ENCODE measurements around the gene RASSF7.

The RASSF7 gene

GRCh38 chr11:575996-576768 lies 15.4 kb downstream of the RASSF7 start, which contains the start of gene PHRF1 (continued):
- TF ChIP-seq ZNF560 (tag by site-specific recombination; IDR thresholded peaks at IDR 0.05; ENCODE audit: borderline replicate concordance) (no peak), ZNF114 (tag by site-specific recombination; IDR thresholded peaks at IDR 0.05) (no peak), KLF16 (tag by site-specific recombination; IDR thresholded peaks at IDR 0.05) (peak; percentile 89), ZNF837 (tag by site-specific recombination; IDR thresholded peaks at IDR 0.05) (no peak), ZIC2 (tag by site-specific recombination; IDR thresholded peaks at IDR 0.05) (no peak), ZNF600 (tag by site-specific recombination; IDR thresholded peaks at IDR 0.05) (no peak), ZNF23 (tag by site-specific recombination; IDR thresholded peaks at IDR 0.05; ENCODE audit: borderline replicate concordance) (no peak), ZBTB44 (tag by site-specific recombination; IDR thresholded peaks at IDR 0.05) (no peak), ZNF132 (tag by site-specific recombination; IDR thresholded peaks at IDR 0.05; ENCODE audit: borderline replicate concordance) (no peak), KLF10 (tag by site-specific recombination; IDR thresholded peaks at IDR 0.05) (peak; percentile 93), ZNF214 (tag by site-specific recombination; IDR thresholded peaks at IDR 0.05; ENCODE audit: borderline replicate concordance) (no peak), MEIS1 (CRISPR knock-in tag; IDR thresholded peaks at IDR 0.05; ENCODE audit: borderline replicate concordance) (no peak), EGR2 (tag by site-specific recombination; IDR thresholded peaks at IDR 0.05; ENCODE audit: low read depth) (no peak), ZNF549 (tag by site-specific recombination; IDR thresholded peaks at IDR 0.05) (no peak), ZNF26 (tag by site-specific recombination; IDR thresholded peaks at IDR 0.05) (no peak), SP3 (tag by site-specific recombination; IDR thresholded peaks at IDR 0.05) (peak; percentile 89), RBAK (tag by site-specific recombination; IDR thresholded peaks at IDR 0.05) (no peak), ZBTB11 (tag by site-specific recombination; conservative IDR thresholded peaks at IDR 0.05; ENCODE audit: low read depth) (peak; percentile 95), ZNF350 (tag by site-specific recombination; IDR thresholded peaks at IDR 0.05) (no peak), ZXDB (tag by site-specific recombination; IDR thresholded peaks at IDR 0.05) (peak; percentile 76), OVOL3 (tag by site-specific recombination; IDR thresholded peaks at IDR 0.05) (no peak), ZNF433 (tag by site-specific recombination; IDR thresholded peaks at IDR 0.05; ENCODE audit: low read depth) (no peak), ZNF302 (tag by site-specific recombination; IDR thresholded peaks at IDR 0.05; ENCODE audit: low read depth) (no peak), TRIM28 (IDR thresholded peaks at IDR 0.05; ENCODE audit: borderline replicate concordance, low read length) (no peak), ZNF266 (tag by site-specific recombination; IDR thresholded peaks at IDR 0.05; ENCODE audit: low read depth) (no peak), ZNF24 (tag by site-specific recombination; IDR thresholded peaks at IDR 0.05) (peak; percentile 75; the same call in 1 of the 2 replicates), ZNF138 (tag by site-specific recombination; IDR thresholded peaks at IDR 0.05; ENCODE audit: borderline replicate concordance) (no peak), OSR2 (tag by site-specific recombination; IDR thresholded peaks at IDR 0.05) (no peak), PRDM1 (tag by site-specific recombination; IDR thresholded peaks at IDR 0.05) (no peak), ZFHX2 (tag by site-specific recombination; conservative IDR thresholded peaks at IDR 0.05) (no peak; the same call in 1 of the 2 replicates)
- TF ChIP-seq, protein P1, sequence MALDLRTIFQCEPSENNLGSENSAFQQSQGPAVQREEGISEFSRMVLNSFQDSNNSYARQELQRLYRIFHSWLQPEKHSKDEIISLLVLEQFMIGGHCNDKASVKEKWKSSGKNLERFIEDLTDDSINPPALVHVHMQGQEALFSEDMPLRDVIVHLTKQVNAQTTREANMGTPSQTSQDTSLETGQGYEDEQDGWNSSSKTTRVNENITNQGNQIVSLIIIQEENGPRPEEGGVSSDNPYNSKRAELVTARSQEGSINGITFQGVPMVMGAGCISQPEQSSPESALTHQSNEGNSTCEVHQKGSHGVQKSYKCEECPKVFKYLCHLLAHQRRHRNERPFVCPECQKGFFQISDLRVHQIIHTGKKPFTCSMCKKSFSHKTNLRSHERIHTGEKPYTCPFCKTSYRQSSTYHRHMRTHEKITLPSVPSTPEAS (tag by site-specific recombination; IDR thresholded peaks at IDR 0.05) = no peak

All from HEK293 (cell line).